ENCODE measurements around the gene TMEM183A.

GRCh38 chr1:203046984-203047630, 39.9 kb downstream of the TMEM183A start:
- TF ChIP-seq TCF7L2 (IDR thresholded peaks at IDR 0.05; ENCODE audit: low read depth, low read length) (no peak), POLR2AphosphoS5 (IDR thresholded peaks at IDR 0.05; ENCODE audit: low read depth, low read length) (no peak)
- TF ChIP-seq, protein P1, sequence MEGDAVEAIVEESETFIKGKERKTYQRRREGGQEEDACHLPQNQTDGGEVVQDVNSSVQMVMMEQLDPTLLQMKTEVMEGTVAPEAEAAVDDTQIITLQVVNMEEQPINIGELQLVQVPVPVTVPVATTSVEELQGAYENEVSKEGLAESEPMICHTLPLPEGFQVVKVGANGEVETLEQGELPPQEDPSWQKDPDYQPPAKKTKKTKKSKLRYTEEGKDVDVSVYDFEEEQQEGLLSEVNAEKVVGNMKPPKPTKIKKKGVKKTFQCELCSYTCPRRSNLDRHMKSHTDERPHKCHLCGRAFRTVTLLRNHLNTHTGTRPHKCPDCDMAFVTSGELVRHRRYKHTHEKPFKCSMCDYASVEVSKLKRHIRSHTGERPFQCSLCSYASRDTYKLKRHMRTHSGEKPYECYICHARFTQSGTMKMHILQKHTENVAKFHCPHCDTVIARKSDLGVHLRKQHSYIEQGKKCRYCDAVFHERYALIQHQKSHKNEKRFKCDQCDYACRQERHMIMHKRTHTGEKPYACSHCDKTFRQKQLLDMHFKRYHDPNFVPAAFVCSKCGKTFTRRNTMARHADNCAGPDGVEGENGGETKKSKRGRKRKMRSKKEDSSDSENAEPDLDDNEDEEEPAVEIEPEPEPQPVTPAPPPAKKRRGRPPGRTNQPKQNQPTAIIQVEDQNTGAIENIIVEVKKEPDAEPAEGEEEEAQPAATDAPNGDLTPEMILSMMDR (IDR thresholded peaks at IDR 0.05) = no peak
- TF ChIP-seq, protein P2, sequence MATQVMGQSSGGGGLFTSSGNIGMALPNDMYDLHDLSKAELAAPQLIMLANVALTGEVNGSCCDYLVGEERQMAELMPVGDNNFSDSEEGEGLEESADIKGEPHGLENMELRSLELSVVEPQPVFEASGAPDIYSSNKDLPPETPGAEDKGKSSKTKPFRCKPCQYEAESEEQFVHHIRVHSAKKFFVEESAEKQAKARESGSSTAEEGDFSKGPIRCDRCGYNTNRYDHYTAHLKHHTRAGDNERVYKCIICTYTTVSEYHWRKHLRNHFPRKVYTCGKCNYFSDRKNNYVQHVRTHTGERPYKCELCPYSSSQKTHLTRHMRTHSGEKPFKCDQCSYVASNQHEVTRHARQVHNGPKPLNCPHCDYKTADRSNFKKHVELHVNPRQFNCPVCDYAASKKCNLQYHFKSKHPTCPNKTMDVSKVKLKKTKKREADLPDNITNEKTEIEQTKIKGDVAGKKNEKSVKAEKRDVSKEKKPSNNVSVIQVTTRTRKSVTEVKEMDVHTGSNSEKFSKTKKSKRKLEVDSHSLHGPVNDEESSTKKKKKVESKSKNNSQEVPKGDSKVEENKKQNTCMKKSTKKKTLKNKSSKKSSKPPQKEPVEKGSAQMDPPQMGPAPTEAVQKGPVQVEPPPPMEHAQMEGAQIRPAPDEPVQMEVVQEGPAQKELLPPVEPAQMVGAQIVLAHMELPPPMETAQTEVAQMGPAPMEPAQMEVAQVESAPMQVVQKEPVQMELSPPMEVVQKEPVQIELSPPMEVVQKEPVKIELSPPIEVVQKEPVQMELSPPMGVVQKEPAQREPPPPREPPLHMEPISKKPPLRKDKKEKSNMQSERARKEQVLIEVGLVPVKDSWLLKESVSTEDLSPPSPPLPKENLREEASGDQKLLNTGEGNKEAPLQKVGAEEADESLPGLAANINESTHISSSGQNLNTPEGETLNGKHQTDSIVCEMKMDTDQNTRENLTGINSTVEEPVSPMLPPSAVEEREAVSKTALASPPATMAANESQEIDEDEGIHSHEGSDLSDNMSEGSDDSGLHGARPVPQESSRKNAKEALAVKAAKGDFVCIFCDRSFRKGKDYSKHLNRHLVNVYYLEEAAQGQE (IDR thresholded peaks at IDR 0.05; ENCODE audit: insufficient read depth in 1 of 2, low read depth in 2 of 2, low read length in 1 of 2) = no peak

Data from Panc1 (cell line).